ENCODE results near the gene DNAI2.
A peak's percentile ranks its signal among the peaks of the same experiment; 100 is the strongest.

The DNAI2 gene

GRCh38 chr17:74282587-74283370, 8.7 kb downstream of the DNAI2 start:
- TF ChIP-seq CTCF (IDR thresholded peaks at IDR 0.05; ENCODE audit: insufficient read depth, low read depth, low read length, missing control alignments) = no peak
- no peak overlapping the region for H3K4me3 ChIP-seq (ENCODE audit: low read depth, low read length)
- peak; percentile 76 for DNase-seq (ENCODE audit: low read depth)

- no peak for DNase-seq (ENCODE audit: low read depth)
- no peak for TF ChIP-seq CTCF (IDR thresholded peaks at IDR 0.05; ENCODE audit: insufficient read depth, low read depth, low read length, missing control alignments)
- no peak overlapping the region for H3K4me3 ChIP-seq (ENCODE audit: low read depth, low read length)
Observed at GRCh38 chr17:74283371-74283673, 9.3 kb downstream of the DNAI2 start.

GRCh38 chr17:74287031-74287602, 13.1 kb downstream of the DNAI2 start:
- TF ChIP-seq CTCF (IDR thresholded peaks at IDR 0.05; ENCODE audit: insufficient read depth, low read depth, low read length, missing control alignments) = no peak
- H3K4me3 ChIP-seq (ENCODE audit: low read depth, low read length) = no peak overlapping the region
- no peak for DNase-seq (ENCODE audit: low read depth)

- TF ChIP-seq CTCF (IDR thresholded peaks at IDR 0.05; ENCODE audit: insufficient read depth, low read depth, low read length, missing control alignments) = no peak
- H3K4me3 ChIP-seq (ENCODE audit: low read depth, low read length) = no peak overlapping the region
- peak; percentile 85 for DNase-seq (ENCODE audit: low read depth)
Observed at GRCh38 chr17:74288785-74289184, 14.8 kb downstream of the DNAI2 start.

- TF ChIP-seq CTCF (IDR thresholded peaks at IDR 0.05; ENCODE audit: insufficient read depth, low read depth, low read length, missing control alignments) = no peak
- peak overlapping the region; percentile 20 for H3K4me3 ChIP-seq (ENCODE audit: low read depth, low read length)
- DNase-seq (ENCODE audit: low read depth) = peak; percentile 71
Observed at GRCh38 chr17:74289688-74290087, 15.7 kb downstream of the DNAI2 start.

GRCh38 chr17:74290340-74290739, 16.3 kb downstream of the DNAI2 start:
- TF ChIP-seq CTCF (IDR thresholded peaks at IDR 0.05; ENCODE audit: insufficient read depth, low read depth, low read length, missing control alignments) = no peak
- no peak for DNase-seq (ENCODE audit: low read depth)
- no peak overlapping the region for H3K4me3 ChIP-seq (ENCODE audit: low read depth, low read length)

GRCh38 chr17:74292495-74292894, 18.5 kb downstream of the DNAI2 start:
- no peak for TF ChIP-seq CTCF (IDR thresholded peaks at IDR 0.05; ENCODE audit: insufficient read depth, low read depth, low read length, missing control alignments)
- DNase-seq (ENCODE audit: low read depth) = no peak
- no peak overlapping the region for H3K4me3 ChIP-seq (ENCODE audit: low read depth, low read length)

All from GM12865 (cell line).